ENCODE data around the gene POLR3B.
"Not testable (repeated sequence)": the region's sequence is repeated elsewhere in the genome, so short reads cannot be mapped to it uniquely, and the experiment has no call there.

POLR3B gene

DNA sequence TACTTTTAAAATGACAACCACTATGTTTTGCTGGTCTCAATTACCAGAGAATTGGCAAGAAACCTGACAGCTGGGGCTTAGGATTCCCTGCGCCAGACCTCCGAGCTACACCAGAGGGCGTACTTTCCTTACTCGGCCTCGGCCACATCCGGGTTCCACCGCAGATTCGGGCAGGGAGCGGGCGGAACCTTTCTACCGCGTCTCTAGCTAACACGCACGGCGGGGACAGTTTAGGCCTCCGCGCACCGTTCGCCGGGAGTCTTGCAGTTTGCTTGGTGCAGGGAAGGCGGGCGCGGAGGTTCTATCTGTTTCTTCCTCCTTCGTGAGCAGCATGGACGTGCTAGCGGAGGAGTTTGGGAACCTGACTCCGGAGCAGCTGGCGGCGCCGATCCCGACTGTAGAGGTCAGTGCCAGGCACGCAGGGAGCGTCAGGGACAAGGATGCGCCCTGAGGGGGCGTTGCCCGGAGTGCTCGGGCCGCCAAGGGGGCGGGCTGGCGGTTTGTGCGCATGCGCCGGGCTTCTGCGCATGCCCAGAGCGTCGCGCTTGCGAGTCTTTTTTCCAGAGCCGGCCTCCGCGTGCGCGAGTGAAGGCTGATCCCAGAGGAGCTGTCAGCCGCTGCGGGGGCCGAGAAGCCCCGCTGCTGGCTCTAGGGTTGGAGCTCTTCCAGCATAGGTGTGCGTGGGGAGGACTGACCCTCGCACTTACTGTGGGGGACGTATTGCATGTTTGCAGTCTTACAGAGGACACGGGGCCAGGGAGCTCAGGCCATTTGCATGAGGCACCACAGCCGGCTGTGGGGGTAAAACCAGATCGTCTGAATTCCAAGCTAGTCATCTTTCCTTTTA is at the start of gene POLR3B:
TSS of gene POLR3B (plus strand) at position 200 of the 847 bp plus-strand sequence. CDS start at position 332, 132 bp downstream.
- Histone ChIP-seq H3K36me3 (ENCODE audit: control insufficient read depth, insufficient read depth, low read length) (no peaks in the 10 kb centered on the region), H3K27me3 (ENCODE audit: control insufficient read depth, insufficient read depth, low read length) (no peaks in the 10 kb centered on the region), H3K27ac (ENCODE audit: low read depth, low read length) (peak within 1 kb of the TSS; percentile 93), H3K4me3 (ENCODE audit: low read depth, low read length) (peak within 1 kb of the TSS; percentile 97), H3K9me3 (ENCODE audit: control insufficient read depth, insufficient read depth, low read length) (no peaks in the 10 kb centered on the region), H3K4me1 (ENCODE audit: control insufficient read depth, insufficient read depth, low read length) (peaks cover 9% of the 10 kb centered on the region; the same call in 1 of the 2 replicates), H3K9ac (ENCODE audit: low read depth, low read length) (peak within 1 kb of the TSS; percentile 79)

DNA sequence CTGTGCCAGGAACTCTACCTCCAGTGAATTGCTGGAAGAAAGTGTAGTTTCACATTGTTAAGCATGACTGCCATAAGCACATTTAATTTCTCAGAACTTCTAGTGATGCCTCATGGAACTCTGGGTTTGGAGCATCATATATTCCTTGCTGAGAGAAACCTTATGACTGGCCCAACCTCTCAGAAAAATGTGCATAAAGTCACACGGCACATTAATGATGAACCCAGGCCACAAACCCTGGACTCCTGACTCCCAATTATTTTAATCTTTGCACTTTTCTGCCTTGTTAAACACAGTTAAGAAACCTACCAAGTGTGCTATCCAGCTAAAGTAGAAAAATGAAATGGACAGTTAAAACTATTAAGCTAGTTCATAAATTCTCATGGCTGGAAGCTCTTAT is 49.4 kb upstream of the POLR3B start:
- Histone ChIP-seq H3K4me3 (ENCODE audit: low read depth, low read length) (no peak overlapping the region), H3K27me3 (ENCODE audit: control insufficient read depth, insufficient read depth, low read length) (no peaks in the 10 kb centered on the region), H3K9me3 (ENCODE audit: control insufficient read depth, insufficient read depth, low read length) (no peaks in the 10 kb centered on the region), H3K27ac (ENCODE audit: low read depth, low read length) (no peak overlapping the region), H3K4me1 (ENCODE audit: control insufficient read depth, insufficient read depth, low read length) (peaks cover 8% of the 10 kb centered on the region), H3K36me3 (ENCODE audit: control insufficient read depth, insufficient read depth, low read length) (no peaks in the 10 kb centered on the region), H3K9ac (ENCODE audit: low read depth, low read length) (no peak overlapping the region)

- Histone ChIP-seq H3K4me3 (ENCODE audit: low read depth, low read length) (no peak overlapping the region), H3K9ac (ENCODE audit: low read depth, low read length) (no peak overlapping the region), H3K9me3 (ENCODE audit: control insufficient read depth, insufficient read depth, low read length) (no peaks in the 10 kb centered on the region), H3K4me1 (ENCODE audit: control insufficient read depth, insufficient read depth, low read length) (peaks cover 8% of the 10 kb centered on the region), H3K27ac (ENCODE audit: low read depth, low read length) (no peak overlapping the region), H3K27me3 (ENCODE audit: control insufficient read depth, insufficient read depth, low read length) (no peaks in the 10 kb centered on the region), H3K36me3 (ENCODE audit: control insufficient read depth, insufficient read depth, low read length) (no peaks in the 10 kb centered on the region)
These were observed 48.9 kb upstream of the POLR3B start for GRCh38 chr12:106308611-106309010.

DNA sequence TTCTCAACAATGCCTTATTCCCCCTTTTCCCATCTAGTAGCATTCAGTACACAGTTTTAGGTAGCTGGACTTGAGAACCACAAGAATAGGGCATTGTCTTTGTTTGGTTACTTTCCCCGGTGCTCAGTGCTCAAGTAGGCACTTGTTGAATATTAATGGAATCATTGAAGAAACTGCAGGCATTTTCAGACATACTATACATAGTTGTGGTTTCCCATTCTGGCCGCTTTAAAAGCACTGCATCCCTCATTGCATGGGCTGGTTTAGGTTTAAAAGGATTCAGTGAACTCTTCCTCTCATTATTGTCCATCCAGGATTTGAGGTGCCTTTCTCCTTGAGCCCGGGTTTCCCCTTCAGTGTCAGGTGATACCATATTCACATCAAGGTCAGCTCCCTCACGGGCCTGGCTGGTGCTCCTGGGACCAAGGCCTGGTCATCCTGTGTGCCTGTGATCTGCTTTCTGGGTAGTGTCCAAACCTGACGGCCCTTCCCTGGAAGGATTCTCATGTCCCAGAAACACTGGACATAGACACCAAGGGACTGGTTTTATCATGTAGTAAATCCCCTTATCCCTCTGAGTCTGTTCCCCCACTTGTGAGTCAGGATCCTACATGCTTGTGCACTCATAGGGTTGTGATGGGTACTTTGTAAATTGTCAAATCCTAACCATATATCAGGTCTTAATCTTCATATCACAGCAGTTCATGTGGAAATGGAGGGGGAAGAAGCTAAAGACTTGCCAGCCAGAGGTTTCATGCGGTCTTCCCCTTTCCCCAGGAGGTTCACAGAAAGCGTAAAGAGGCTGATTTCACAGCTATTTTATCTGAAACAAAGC is 47.7 kb upstream of the POLR3B start:
- Histone ChIP-seq H3K36me3 (ENCODE audit: control insufficient read depth, insufficient read depth, low read length) (no peaks in the 10 kb centered on the region), H3K27me3 (ENCODE audit: control insufficient read depth, insufficient read depth, low read length) (no peaks in the 10 kb centered on the region), H3K27ac (ENCODE audit: low read depth, low read length) (no peak overlapping the region), H3K9ac (ENCODE audit: low read depth, low read length) (no peak overlapping the region), H3K4me1 (ENCODE audit: control insufficient read depth, insufficient read depth, low read length) (peaks cover 8% of the 10 kb centered on the region), H3K9me3 (ENCODE audit: control insufficient read depth, insufficient read depth, low read length) (no peaks in the 10 kb centered on the region), H3K4me3 (ENCODE audit: low read depth, low read length) (no peak overlapping the region)

GRCh38 chr12:106310687-106311086 is 46.9 kb upstream of the POLR3B start:
- no peak overlapping the region for H3K9ac ChIP-seq (ENCODE audit: low read depth, low read length)
- no peaks in the 10 kb centered on the region for H3K36me3 ChIP-seq (ENCODE audit: control insufficient read depth, insufficient read depth, low read length)
- H3K4me3 ChIP-seq (ENCODE audit: low read depth, low read length) = no peak overlapping the region

DNA sequence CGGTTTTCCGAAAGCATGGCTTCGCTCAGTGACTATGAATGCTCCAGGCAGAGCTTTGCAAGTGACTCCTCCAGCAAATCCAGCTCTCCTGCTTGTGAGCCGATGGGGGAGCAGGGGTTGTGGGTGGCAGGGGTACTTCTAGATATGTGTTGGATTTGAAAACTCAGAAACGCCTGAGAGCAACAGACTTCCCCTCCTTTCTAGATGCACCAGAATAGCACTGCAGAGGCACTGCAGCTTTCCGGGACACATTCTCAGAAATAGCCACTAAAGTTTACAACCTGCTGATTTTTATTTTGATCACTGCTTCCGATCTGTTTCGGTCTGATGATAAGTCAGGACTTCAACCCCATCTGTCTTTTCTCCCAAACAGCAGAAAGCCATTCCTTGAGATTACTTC is 46.4 kb upstream of the POLR3B start:
- H3K9me3 ChIP-seq (ENCODE audit: control insufficient read depth, insufficient read depth, low read length) = no peaks in the 10 kb centered on the region
- no peak overlapping the region for H3K27ac ChIP-seq (ENCODE audit: low read depth, low read length)
- no peaks in the 10 kb centered on the region for H3K36me3 ChIP-seq (ENCODE audit: control insufficient read depth, insufficient read depth, low read length)
- H3K4me1 ChIP-seq (ENCODE audit: control insufficient read depth, insufficient read depth, low read length) = no peaks in the 10 kb centered on the region; the same call in 1 of the 2 replicates
- no peak overlapping the region for H3K4me3 ChIP-seq (ENCODE audit: low read depth, low read length)
- no peaks in the 10 kb centered on the region for H3K27me3 ChIP-seq (ENCODE audit: control insufficient read depth, insufficient read depth, low read length)
- no peak overlapping the region for H3K9ac ChIP-seq (ENCODE audit: low read depth, low read length)

More at GRCh38 chr12:106310687-106311086, 46.9 kb upstream of the POLR3B start:
- no peak overlapping the region for H3K27ac ChIP-seq (ENCODE audit: low read depth, low read length)
- H3K4me1 ChIP-seq (ENCODE audit: control insufficient read depth, insufficient read depth, low read length) = peaks cover 3% of the 10 kb centered on the region
- H3K27me3 ChIP-seq (ENCODE audit: control insufficient read depth, insufficient read depth, low read length) = no peaks in the 10 kb centered on the region
- H3K9me3 ChIP-seq (ENCODE audit: control insufficient read depth, insufficient read depth, low read length) = no peaks in the 10 kb centered on the region

GRCh38 chr12:106313413-106313812 is 44.1 kb upstream of the POLR3B start:
- not testable (repeated sequence) for H3K4me1 ChIP-seq (ENCODE audit: control insufficient read depth, insufficient read depth, low read length); H3K27ac ChIP-seq (ENCODE audit: low read depth, low read length); H3K27me3 ChIP-seq (ENCODE audit: control insufficient read depth, insufficient read depth, low read length); H3K9ac ChIP-seq (ENCODE audit: low read depth, low read length); H3K36me3 ChIP-seq (ENCODE audit: control insufficient read depth, insufficient read depth, low read length); H3K4me3 ChIP-seq (ENCODE audit: low read depth, low read length); H3K9me3 ChIP-seq (ENCODE audit: control insufficient read depth, insufficient read depth, low read length)

- no peak overlapping the region for H3K9ac ChIP-seq (ENCODE audit: low read depth, low read length)
- no peaks in the 10 kb centered on the region for H3K27me3 ChIP-seq (ENCODE audit: control insufficient read depth, insufficient read depth, low read length)
- no peak overlapping the region for H3K27ac ChIP-seq (ENCODE audit: low read depth, low read length)
- H3K4me3 ChIP-seq (ENCODE audit: low read depth, low read length) = no peak overlapping the region
- H3K9me3 ChIP-seq (ENCODE audit: control insufficient read depth, insufficient read depth, low read length) = no peaks in the 10 kb centered on the region
- H3K4me1 ChIP-seq (ENCODE audit: control insufficient read depth, insufficient read depth, low read length) = no peaks in the 10 kb centered on the region
- H3K36me3 ChIP-seq (ENCODE audit: control insufficient read depth, insufficient read depth, low read length) = no peaks in the 10 kb centered on the region
These were observed 42.0 kb upstream of the POLR3B start for GRCh38 chr12:106315523-106315922.

DNA sequence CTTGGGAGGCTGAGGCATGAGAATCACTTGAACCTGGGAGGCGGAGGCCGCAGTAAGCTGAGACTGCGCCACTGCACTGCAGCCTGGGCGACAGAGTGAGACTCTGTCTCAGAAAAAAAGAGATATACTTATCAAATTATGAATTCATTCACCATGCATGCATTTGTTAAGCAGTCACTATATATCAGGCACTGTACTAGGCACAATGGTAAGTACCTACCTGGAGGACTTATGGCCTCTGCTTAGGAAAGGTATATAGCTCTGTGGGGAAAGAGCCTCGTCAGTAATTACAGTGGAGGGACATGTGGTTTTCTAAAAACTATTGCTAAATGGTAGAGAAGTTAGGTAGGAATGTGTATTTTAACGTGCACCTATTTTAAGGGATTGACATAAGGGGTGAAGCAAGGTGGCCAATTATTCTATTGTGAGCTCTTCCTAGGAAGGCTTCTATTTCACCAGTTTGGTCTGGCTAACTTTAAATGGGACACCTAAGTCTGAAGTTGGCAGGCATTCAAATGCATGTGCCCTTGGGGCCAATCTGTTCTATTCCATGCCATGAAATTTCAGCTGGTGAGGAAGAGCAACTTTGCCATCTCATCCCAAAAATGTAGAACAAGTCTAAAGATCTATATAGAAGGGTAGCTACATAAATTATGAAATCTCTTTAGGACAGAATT is 40.0 kb upstream of the POLR3B start:
- H3K9ac ChIP-seq (ENCODE audit: low read depth, low read length) = no peak overlapping the region
- H3K4me1 ChIP-seq (ENCODE audit: control insufficient read depth, insufficient read depth, low read length) = no peaks in the 10 kb centered on the region
- no peaks in the 10 kb centered on the region for H3K9me3 ChIP-seq (ENCODE audit: control insufficient read depth, insufficient read depth, low read length)
- H3K27me3 ChIP-seq (ENCODE audit: control insufficient read depth, insufficient read depth, low read length) = no peaks in the 10 kb centered on the region
- no peak overlapping the region for H3K27ac ChIP-seq (ENCODE audit: low read depth, low read length)
- no peak overlapping the region for H3K4me3 ChIP-seq (ENCODE audit: low read depth, low read length)
- no peaks in the 10 kb centered on the region for H3K36me3 ChIP-seq (ENCODE audit: control insufficient read depth, insufficient read depth, low read length)

- H3K27ac ChIP-seq (ENCODE audit: low read depth, low read length) = no peak overlapping the region
- H3K36me3 ChIP-seq (ENCODE audit: control insufficient read depth, insufficient read depth, low read length) = no peaks in the 10 kb centered on the region
These were observed 36.3 kb upstream of the POLR3B start for GRCh38 chr12:106321139-106321850.

More at GRCh38 chr12:106321139-106321850, 36.3 kb upstream of the POLR3B start:
- Histone ChIP-seq H3K9ac (ENCODE audit: low read depth, low read length) (no peak overlapping the region), H3K27me3 (ENCODE audit: control insufficient read depth, insufficient read depth, low read length) (peaks cover 21% of the 10 kb centered on the region), H3K9me3 (ENCODE audit: control insufficient read depth, insufficient read depth, low read length) (no peaks in the 10 kb centered on the region), H3K4me1 (ENCODE audit: control insufficient read depth, insufficient read depth, low read length) (no peaks in the 10 kb centered on the region), H3K4me3 (ENCODE audit: low read depth, low read length) (no peak overlapping the region)
